GM21390 (cell line): ENCODE data around the gene NRDE2.
"Not testable (repeated sequence)": the region's sequence is repeated elsewhere in the genome, so short reads cannot be mapped to it uniquely, and the experiment has no call there.

Experiments used
- ATAC-seq: cut with Tn5 transposase; IDR thresholded peaks from one replicate; pipeline ENCODE4 v1.9.1; 2021; ENCODE audit not compliant: unreplicated experiment

NRDE2 gene

DNA sequence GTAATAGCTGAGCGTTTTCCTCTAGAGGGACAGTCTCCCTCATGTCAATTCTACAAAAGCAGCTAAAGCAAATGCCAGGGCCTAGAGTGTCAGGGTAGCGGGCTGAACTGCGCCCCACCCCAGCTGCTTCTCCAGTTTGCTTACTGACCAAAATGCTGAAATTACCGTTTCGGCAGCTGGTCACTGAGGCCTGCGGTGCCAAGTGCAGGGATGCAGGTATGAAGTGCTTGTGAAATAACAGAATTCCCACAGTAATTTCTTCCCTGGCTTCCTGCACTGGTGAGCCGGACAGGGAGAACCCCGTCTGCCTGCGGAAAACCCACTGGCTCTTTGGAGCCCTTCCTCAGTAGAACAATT is 56.3 kb downstream of the NRDE2 start:
- ATAC-seq, result no peak

DNA sequence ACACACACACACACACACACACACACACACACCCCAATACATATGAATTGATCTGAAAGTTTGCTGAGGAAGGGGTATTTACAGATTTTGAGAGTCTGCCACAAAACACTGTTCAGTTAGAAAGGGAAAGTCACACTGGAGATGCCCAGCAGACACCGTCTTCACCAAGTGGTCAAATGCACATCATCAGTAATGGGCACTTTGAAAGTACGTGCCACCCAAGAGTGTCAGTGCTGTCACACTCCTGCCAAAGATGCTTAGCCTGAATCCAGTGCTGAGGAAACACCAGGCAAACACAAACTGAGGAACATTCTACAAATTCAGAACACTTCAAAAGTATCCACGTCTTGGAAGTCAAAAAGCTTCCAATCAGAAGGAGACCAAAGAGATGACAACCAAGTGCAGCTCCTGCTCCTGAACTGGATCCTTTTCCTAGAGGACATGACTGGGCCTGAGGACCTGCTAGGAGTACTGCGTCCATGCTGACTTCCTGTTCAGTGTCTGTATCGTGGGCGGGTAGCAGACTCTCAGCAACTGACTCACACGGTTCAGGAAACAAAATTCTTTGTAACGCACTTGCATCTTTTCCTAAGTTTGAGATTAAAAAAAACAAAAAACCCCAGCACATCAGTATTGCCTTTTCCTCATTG is 56.8 kb downstream of the NRDE2 start:
- ATAC-seq, result no peak

DNA sequence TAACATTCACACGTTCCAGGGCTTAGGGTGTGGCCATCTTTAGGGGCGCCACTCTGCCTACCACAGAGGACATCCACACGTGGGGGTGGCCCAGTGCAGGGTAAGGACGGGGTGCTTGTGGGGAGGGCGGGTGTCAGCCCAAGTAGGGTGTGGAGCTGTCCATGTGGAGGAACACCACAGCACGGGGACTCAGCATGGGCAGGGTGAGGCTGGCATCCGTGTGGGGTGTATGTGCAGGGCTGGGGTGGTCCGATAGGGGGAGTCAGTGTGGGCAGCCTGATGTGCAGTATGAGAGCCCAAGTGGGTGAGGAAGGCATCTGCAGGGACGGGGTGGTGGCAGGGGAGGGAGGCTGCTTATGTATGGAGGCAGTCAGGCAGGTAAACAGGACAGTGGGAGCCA is 57.7 kb downstream of the NRDE2 start:
- no peak for ATAC-seq

DNA sequence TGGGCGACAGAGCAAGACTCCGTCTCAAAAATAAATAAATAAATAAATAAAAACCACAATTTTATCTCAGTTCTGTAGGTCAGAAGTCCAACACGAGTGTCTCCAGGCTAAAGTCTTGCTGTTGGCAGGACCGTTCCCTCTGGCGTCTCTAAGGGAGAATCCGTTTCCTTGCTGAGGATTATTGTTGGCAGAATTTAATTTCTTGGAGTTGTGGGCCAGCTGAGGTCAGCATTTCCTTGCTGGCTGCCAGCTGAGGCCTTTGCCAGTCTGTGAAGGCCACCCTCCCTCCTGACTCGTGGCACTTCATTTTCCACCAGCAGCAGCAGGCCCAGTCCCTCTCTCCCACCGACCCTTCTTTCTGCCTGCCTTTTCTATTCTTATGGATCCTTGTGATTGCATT is 58.2 kb downstream of the NRDE2 start:
- ATAC-seq, result no peak

DNA sequence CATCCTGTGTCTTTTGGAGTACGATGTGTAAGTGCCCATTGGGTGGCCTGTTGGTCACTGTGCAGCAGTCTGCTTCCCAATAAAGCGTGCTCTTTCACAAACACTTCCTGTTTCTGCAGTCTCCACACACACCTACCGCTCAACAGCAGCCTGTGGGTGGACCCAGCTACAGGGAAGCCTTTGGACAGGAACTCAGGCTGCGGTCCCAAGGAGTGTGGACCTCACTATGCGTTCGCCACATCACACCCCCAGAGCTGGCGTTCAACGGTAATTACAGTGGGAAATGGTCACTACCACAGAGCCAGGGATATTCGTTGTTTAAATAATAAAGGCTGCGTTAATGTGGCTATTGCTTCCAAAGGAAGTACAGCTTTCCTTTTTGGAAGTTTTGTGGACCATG is 59.2 kb downstream of the NRDE2 start:
- ATAC-seq, result no peak

DNA sequence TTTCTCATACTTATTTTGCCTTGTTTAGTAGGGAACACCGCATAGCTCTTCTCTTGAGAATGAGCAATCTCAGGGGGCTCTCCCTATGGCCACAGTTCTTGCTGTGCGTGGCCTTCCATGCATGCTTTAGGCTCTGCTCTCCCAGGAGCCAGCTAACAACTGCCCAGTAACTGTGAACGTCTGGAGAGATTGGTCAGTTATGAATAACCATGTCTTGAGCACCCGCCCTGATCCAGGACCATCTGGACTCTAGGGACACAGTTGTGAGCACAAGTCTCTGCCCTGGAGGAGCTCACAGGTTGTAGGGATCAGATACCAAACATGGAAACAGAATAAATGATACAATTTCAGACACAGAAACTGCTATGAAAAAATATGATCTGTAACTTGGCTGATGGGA is 63.3 kb downstream of the NRDE2 start:
- ATAC-seq, result no peak

DNA sequence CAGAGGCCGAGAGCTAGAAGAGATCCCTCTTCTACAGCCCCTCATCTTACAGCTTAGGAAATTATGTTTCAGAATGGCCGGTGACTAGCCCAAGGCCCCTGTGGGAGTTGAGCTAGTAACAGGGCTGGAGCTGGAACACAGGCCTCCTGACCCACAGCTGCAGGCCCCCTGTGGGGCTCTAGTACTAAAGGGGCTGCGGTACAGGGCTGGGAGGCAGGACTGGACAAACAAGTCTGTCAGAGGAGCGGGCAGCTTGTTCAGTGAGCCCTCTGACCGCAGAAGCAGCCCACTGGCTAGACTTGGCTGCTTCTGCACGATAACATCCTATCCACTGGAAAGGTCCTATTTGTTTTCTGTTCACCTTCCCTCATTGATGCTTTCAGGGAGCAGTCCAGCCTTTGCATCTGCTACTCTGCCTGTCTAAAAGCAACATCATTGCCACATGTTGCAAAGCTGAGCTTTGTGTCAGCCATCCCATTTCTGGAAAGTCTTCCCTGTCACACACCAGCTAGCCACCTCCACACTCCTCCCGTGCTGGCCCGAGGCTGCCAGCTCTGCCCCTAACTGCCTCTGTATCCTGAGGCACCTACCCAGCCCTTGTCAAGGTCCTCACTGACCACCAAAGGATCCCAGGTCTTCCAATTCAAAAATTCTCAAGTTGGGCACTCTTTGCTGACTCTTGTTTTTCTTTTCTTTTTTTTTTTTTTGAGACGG is 65.1 kb downstream of the NRDE2 start:
- no peak for ATAC-seq

DNA sequence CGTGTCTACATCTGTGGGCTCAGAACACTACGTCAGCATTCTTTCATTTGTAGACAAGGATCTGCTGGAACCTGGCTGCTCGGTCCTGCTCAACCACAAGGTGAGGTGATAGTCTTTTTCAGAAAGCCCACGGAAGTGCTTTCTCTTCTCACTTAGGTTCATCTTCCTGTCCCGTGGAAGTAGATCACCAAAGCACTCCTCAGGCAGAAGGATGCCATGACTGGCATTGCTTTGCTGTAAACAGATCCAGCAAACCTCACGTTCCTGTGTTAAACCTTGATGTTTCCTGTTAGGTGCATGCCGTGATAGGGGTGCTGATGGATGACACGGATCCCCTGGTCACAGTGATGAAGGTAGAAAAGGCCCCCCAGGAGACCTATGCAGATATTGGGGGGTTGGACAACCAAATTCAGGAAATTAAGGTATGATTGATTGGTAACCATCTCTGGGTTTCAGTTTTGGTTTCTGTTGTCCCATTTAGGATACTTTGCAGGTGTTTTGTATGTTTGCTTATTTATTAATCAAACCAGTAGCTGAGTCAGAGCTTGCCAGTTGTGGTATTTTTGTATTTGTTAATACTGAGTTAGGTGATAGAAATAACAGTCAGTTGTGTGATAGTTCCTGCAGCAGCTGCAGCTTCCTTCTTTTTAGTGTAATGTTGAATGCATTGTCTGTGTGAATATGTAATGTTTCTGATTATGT is 67.8 kb downstream of the NRDE2 start:
- peak; percentile 86 for ATAC-seq

DNA sequence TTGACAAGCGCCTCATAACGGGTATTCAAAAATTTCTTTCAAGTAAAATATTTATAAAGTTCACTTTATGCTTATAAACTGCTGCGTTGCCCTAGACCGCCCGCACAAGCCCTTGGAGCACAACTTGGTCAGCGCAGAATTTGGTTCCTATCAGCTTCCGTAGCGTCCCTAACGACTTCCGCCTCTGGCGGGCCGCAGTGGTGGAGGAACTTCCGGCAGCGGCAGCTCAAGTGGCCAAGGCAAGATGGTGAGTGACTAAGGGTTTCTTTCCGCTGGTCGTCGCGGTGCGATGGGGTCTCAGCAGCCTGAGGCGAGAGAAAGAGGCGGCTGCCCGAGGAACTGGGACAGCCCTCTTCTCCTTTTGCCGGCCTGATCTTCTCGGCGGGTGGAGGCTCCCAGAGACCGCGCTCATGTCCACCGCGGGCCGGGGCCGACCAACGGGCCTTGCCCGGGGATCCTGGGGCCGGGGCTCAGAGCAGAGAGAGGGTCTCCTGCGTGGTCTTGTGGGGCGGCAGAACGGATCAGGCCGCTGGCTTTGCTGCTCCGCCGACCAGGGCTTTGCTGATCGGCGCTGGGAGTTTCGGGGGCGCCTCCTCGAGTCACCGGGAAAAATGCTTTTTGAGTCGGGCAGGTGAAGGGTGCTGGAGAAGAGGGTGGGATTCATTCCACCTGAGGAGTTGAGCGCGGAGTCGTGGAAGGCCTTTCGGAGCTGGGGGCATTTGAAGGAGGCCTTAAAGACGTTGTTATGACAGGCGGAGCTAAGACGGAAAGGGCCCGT is 75.2 kb downstream of the NRDE2 start, which contains the start of gene PSMC1:
PSMC1 (plus strand) TSS at position 200 of the 778 bp plus-strand sequence; CDS start at position 245, 45 bp downstream.
- ATAC-seq, result peak; percentile 97

DNA sequence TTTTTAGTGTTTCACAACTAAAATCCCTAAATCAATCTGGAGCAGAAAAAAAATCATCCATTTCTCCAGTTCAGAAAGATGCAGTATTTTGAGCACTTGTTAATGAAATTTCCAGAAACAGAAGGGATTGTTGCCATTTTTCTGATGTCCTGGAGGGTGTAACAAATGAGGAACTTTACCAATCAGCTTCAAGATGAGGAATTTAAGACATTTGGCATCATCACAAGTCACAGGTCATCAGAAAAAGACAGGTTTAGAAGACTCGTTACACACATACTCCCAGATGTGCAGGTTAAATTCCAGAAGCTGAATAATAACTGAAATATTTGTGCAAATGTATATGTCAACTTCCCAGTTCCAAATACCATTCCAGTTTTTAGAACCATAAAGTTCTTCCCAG is 75.9 kb downstream of the NRDE2 start:
- ATAC-seq, result no peak

DNA sequence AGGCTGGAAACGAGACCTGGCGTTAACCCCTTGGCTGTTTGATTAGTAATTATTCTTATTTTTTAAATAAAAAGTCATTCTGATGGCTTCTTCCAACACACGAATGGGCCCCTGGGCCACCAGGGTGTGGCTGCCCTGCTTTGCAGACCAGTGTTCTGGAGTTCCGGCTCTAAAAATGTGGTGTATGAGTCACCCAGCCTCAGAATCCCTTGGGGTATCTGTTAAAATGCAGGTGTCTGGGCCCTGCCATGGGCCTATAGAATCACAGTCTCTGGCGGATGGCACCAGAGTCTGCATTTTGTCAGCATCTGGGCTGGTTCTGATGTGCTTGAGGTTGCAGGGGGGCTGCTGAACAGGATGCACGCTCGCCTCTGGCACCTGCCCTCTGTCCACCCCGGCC is 77.9 kb downstream of the NRDE2 start:
- no peak for ATAC-seq

DNA sequence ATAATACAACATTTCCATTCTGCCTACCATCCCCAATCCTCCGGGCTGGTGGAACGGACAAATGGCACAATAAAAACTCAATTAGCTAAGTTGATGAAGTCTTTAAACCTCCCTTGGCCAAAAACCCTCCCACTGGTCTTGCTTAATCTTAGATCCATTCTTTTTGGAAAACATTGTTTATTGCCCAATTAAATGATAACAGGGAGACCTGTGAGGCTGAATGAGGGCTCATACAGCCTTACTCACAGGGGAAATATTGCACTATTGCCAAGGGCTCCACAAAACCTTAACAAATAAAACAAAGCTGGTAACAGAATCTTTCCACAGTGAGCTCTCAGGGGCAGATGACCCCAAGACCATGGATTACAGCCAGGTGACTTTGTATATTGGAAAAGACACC is 83.1 kb downstream of the NRDE2 start:
- no peak for ATAC-seq

DNA sequence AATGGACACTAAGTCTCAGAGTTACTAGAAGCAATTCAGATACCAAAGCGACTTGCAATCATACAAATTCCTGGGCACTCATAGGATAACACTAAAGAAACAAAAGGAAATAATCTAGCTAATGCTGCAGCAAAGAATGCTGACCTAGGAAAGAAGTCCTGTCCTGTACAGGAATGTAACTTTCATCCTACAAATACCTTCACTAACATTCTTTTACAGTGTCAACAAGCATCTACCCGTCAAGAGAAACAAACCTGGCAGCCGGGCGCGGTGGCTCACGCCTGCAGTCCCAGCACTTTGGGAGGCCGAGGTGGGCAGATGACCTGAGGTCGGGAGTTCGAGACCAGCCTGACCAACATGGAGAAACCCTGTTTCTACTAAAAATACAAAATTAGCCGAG is 84.3 kb downstream of the NRDE2 start:
- ATAC-seq, result not testable (repeated sequence)

DNA sequence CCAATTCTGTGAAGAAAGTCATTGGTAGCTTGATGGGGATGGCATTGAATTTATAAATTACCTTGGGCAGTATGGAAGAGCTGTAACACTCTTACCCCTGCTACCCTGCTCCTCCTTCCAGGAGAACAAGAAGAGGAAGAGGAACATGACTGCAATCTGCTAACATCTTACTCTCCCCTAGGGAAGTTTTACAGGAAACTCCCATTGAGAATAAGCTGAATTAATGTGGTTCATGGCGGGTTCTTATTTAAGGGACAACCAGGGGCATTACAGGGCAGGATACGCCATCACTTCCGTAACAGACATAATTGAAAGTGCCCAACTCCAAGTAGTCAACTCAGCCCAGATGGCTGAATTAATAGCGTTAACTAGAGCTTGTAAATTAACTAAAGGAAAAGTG is 84.8 kb downstream of the NRDE2 start:
- ATAC-seq, result no peak

DNA sequence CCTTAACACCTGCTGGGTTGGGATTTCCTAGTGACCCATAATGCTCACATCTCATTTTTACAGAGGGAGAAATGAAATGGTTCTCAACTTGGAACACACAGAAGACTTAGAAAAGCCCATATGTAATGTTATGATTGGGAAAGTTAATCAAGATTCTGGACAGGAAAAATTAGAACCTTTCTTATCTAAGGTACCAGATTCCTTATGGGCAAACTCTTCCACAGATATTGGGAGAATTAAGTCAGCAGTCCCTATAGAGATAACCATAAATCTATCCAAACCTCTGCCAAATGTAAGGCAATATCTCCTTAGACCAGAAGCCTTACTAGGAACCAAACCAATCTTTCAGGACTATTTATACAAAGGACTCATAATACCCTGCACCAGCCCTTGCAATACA is 89.3 kb downstream of the NRDE2 start:
- no peak for ATAC-seq

DNA sequence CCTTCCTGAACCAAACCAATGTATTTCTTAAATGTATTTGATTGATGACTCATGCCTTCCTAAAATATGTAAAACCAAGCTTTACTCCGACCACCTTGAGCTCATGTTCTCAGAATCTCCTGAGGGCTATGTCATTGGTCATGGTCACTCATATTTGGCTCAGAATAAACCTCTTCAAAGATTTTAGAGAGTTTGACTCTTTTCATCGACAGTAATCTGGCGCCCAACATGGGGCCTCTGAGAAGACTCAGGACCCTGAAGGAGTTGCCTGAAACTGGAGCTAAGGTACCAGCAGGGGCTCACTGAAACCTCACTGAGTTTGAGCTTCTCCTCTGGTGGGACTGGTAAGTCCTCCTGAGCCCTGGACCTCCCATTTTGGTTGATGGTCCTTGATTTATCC is 92.6 kb downstream of the NRDE2 start:
- ATAC-seq, result no peak

DNA sequence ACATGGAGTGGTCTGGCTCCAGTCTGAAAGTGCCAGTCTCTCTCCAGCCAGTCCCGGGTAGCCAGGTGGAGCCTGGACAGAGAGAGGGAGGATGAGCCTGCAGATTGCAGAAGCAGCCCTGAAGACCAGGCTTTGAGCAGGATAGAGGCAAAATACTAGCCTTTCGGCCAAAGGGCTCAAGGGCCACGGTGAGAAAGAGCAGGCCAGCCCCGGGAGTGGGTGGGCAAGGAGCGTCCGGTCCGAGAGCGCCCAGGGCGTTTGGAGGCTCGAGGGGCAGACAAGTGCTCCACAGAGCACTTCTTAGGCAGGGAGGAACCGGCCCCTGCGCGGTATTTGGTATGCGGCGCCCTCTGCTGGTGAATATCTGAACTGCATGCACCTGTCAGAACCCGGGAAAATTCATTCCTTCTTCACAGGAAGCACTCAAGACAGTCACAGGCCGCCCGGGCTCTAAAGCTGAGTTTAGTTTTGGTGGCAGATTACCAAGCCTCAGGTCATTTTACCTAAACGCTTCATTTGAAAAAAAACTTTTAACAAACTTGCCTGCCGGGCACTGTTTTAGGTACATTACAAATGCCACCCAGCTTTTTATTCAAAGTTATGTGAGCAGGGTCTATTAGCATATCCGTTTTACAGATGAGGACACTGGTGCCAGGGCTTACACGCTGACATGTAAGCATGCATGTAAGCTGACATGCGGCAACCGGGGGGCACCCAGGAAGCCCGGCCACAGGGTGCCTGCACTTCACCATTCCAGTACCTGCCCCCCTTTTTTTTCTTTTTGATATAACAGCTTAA is 96.4 kb downstream of the NRDE2 start:
- ATAC-seq, result peak; percentile 79

DNA sequence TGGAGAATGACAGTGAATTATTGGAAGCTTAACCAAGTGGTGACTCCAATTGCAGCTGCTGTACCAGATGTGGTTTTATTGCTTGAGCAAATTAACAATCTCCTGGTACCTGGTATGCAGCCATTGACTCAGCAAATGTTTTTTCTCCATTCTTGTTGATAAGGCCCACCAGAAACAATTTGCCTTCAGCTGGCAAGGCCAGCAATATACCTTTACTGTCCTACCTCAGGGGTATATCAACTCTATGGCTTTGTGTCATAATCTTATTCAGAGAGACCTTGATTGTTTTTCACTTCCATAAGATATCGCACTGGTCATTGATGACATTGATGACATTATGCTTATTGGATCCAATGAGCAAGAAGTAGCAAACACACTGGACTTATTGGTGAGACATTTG is 101.8 kb downstream of the NRDE2 start:
- not testable (repeated sequence) for ATAC-seq

DNA sequence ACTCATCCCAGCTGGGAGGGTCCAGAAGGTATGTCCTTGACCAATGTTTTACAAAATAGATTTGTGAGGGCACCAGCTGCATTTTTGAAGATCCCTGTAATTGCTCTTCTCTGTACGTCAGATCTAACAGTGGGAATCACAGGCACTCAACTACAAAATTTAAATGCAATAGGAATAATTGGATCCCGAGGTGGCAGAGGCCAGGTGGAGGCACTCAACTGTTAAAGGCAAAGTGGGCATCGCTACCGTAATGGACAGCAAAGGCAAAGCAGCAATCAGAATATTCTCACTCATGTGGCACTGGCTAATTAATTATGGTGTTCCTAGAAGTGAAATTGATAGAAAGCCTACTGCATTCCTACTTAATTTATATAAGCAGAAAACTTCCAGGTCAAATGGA is 103.3 kb downstream of the NRDE2 start:
- ATAC-seq, result no peak
